ENCODE results near the gene RASL10B.
A peak's percentile ranks its signal among the peaks of the same experiment; 100 is the strongest.
"Not testable (repeated sequence)": the region's sequence is repeated elsewhere in the genome, so short reads cannot be mapped to it uniquely, and the experiment has no call there.

The RASL10B gene

GRCh38 chr17:35742896-35743477 is 11.5 kb downstream of the RASL10B start:
- DNase-seq (ENCODE audit: low read depth, low spot score), result no peak

GRCh38 chr17:35743626-35744328 is 12.3 kb downstream of the RASL10B start:
- peak; percentile 75 for DNase-seq (ENCODE audit: low read depth, low spot score)

DNA sequence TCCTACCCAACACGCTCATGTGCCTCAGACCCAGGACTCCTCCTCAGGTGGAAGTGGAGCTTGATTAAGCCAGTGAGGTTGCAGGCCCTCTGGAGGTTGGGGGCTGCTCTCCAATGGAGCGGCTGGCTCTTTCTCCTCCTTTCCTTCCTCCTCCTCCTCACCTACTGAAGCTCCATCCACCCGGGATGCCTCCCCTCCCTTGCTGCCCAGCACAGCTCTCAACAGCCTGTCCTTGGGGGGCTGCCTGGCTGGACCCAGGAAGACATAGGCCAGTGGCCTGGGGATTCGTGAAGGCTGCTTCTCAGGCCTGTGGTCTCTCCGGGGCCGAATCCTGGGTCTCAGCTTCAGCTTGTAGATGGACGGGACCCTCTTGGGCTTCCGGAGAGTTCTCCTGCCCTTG is 13.4 kb downstream of the RASL10B start:
- no peak for DNase-seq (ENCODE audit: low read depth, low spot score)

GRCh38 chr17:35745246-35745645 is 13.8 kb downstream of the RASL10B start:
- DNase-seq (ENCODE audit: low read depth, low spot score), result no peak

DNA sequence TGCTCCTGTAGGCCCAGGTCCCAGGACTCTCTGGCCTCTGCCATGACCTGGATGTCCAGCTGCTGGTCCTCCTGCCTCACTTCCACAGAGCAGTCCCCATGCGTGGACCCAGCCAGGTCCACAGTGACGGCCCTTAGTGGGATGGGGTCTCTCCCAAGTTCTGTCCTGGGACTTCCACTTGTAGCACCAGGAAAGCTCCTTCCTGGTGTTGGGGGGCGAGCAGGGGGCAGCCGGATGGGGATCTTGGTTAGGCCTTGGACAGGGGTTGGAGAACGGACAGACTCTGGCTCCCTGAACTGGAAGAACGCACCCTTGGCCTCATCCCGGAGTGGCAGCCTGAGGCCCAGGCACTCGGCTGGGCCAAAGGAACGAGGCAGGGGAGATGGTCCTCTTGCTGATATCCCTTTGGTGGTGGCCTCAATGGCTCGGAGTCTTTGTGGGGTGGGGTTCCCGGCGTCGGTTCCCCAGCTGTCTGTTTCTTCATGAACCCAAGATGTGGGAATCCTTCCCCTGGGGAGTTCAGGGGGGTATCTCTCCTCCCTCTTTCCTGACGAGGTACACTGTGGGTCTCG is 14.4 kb downstream of the RASL10B start:
- no peak for DNase-seq (ENCODE audit: low read depth, low spot score)

GRCh38 chr17:35747540-35748017 is 16.1 kb downstream of the RASL10B start:
- peak; percentile 90 for DNase-seq (ENCODE audit: low read depth, low spot score)

- DNase-seq (ENCODE audit: low read depth, low spot score), result peak; percentile 43
These were observed 17.0 kb downstream of the RASL10B start for GRCh38 chr17:35748341-35748841.

- DNase-seq (ENCODE audit: low read depth, low spot score), result no peak
These were observed 17.5 kb downstream of the RASL10B start for GRCh38 chr17:35748979-35749378.

- no peak for DNase-seq (ENCODE audit: low read depth, low spot score)
These were observed 18.3 kb downstream of the RASL10B start for GRCh38 chr17:35749560-35750412.

GRCh38 chr17:35750526-35751395 is 19.3 kb downstream of the RASL10B start:
- DNase-seq (ENCODE audit: low read depth, low spot score), result no peak

- DNase-seq (ENCODE audit: low read depth, low spot score), result not testable (repeated sequence)
These were observed 20.1 kb downstream of the RASL10B start for GRCh38 chr17:35751541-35751940.

GRCh38 chr17:35752471-35752870 is 21.0 kb downstream of the RASL10B start:
- no peak for DNase-seq (ENCODE audit: low read depth, low spot score)

DNA sequence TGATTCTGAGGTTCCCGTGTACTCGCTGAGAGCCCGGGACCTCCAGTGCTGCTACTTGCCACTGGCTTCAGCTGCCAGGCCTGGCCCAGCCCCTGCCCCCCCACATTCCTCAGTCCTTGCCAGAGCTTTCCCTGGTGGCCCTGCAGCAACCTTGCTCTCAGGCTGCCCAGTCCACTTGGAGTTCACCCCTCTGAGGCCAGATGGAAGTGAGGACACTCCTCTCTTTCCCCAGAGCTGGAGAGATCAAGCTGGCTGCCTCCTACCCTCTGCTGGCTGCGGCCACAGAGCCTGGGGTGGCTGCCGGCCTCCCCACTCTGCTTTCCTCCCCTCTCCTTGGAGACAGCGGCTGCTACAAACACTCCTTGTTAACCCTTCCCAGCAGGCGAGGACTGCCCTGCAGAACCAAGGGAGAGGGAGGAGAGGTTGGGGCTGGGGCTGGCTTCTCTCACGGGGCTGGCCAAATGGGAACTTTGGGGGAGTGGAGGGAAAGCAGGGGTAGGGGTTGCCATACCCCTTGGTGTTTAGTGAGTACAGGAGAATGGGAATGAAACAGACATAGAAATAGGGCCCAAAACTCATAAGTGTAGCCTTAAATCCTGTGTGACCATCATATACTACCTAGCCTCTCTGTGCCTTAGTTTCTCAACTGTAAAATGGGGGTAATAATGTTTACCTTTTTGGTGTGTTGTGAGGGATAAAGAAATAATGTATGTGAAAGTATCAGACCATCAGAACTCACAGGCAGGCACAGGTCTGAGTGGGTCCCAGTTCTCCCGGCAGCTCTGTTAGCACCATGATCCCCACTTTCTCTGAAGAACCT is 21.7 kb downstream of the RASL10B start, which contains the start of gene GAS2L2:
Gene GAS2L2 (minus strand): TSS at position 295 of the 820 bp plus-strand sequence. CDS start 389 bp downstream, outside the sequence.
- peak; percentile 33 for DNase-seq (ENCODE audit: low read depth, low spot score)

DNA sequence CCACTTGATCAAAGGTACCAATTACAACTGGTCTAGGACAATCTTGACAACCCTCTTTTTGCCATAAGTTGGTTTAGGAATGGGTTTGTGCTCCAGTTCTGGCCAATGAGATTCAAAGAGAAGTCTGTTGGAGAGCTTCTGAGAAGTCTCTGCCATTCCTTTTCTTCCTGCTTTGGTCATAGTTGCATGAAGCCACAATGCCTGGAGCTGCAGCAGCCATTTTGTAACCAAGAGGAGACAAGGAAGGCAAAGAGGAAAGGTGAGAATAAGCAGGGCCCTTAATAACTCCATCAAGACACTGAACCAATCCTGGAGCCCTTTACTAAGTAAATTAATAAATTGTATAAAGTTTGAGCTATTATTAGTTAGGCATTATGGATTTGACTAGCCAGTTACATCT is 25.8 kb downstream of the RASL10B start:
- DNase-seq (ENCODE audit: low read depth, low spot score), result no peak

- no peak for DNase-seq (ENCODE audit: low read depth, low spot score)
These were observed 29.1 kb downstream of the RASL10B start, which contains the start of gene C17orf50 for GRCh38 chr17:35760587-35760986. Gene C17orf50 (plus strand): TSS chr17:35760887. CDS start chr17:35760942, 55 bp downstream.

DNA sequence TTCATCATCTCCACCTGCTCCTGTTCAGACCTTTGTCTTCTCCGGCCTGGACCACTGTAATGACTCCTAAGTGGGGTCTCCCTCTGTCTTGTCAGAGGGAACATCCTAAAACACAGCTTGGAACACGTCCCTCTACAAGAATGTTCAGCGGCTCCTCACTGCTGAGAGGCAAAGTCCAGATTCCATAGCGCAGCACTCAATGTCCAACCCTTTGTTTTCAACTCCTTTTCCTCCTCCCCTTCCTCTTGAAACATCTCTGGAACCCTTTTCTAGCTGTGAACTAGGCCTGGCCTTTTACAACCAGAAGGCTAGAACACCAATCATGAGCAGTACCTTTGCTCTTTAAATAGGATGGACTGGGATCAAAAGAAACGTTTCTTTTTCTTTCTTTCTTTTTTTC is 30.2 kb downstream of the RASL10B start:
- no peak for DNase-seq (ENCODE audit: low read depth, low spot score)

DNA sequence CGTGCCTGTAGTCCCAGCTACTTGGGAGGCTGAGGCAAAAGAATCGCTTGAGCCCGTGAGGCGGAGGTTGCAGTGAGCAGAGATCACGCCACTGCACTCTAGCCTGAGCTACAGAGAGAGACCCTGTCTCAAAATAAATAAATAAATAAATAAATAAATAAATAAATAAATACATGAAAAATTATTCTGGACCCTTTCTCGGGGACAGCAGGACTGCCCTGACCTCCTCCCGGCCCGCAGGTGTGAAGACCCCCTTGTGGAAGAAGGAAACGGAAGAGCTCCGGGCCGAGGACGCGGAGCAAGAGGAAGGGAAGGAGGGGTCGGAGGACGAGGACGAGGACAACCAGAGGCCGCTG is 32.3 kb downstream of the RASL10B start:
- DNase-seq (ENCODE audit: low read depth, low spot score), result no peak

- peak; percentile 96 for DNase-seq (ENCODE audit: low read depth, low spot score)
These were observed 32.9 kb downstream of the RASL10B start for GRCh38 chr17:35764123-35764991.
